LNCAP (cell line): ENCODE results near the gene SLC2A3.

Experiments
- TF ChIP-seq, protein P1 (sequence below): fragments of 450-650 bp; IDR thresholded peaks from 2 replicates; pipeline ENCODE4 v1.5.1; 2017; ENCODE audit warnings: mild to moderate bottlenecking

The SLC2A3 gene

DNA sequence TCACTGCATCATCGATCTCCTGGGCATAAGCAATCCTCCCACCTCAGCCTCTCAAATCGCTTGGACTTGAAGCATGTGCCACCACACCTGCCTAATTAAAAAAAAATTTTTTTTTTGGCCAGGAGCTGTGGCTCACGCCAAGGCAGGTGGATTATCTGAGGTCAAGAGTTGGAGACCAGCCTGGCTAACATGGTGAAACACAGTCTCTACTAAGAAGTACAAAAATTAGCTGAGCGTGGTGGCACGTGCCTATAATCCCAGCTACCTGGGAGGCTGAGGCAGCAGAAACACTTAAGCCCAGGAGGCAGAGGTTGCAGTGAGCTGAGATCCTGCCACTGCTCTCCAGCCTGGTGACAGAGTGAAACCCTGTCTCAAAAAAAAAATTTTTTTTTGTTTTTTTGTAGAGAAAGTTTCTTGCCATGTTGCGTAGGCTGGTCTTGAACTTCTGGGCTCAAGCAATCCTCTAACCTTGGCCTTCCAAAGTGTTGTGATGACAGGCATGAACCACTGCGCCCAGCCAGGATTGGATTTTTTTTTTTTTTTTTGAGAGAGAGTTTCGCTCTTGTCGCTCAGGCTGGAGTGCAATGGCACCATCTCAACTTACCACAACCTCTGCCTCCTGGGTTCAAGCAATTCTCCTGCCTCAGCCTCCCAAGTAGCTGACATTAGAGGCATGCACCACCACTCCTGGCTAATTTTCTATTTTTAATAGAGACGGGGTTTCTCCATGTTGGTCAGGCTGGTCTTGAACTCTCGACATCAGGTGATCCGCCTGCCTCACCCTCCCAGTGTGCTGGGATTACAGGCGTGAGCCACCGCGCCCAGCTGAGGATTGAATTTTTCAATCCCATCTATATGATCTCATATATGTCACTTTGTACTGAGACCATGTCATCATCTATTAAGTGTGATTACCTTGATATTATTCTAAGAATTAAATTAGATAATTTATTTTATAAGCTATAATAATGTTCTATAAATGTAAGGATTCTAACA lies 12.4 kb downstream of the SLC2A3 start:
- TF ChIP-seq, protein P1, sequence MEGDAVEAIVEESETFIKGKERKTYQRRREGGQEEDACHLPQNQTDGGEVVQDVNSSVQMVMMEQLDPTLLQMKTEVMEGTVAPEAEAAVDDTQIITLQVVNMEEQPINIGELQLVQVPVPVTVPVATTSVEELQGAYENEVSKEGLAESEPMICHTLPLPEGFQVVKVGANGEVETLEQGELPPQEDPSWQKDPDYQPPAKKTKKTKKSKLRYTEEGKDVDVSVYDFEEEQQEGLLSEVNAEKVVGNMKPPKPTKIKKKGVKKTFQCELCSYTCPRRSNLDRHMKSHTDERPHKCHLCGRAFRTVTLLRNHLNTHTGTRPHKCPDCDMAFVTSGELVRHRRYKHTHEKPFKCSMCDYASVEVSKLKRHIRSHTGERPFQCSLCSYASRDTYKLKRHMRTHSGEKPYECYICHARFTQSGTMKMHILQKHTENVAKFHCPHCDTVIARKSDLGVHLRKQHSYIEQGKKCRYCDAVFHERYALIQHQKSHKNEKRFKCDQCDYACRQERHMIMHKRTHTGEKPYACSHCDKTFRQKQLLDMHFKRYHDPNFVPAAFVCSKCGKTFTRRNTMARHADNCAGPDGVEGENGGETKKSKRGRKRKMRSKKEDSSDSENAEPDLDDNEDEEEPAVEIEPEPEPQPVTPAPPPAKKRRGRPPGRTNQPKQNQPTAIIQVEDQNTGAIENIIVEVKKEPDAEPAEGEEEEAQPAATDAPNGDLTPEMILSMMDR, result no peak

- TF ChIP-seq, protein P1, result no peak
These were observed 18.4 kb downstream of the SLC2A3 start for GRCh38 chr12:7917392-7918267.

DNA sequence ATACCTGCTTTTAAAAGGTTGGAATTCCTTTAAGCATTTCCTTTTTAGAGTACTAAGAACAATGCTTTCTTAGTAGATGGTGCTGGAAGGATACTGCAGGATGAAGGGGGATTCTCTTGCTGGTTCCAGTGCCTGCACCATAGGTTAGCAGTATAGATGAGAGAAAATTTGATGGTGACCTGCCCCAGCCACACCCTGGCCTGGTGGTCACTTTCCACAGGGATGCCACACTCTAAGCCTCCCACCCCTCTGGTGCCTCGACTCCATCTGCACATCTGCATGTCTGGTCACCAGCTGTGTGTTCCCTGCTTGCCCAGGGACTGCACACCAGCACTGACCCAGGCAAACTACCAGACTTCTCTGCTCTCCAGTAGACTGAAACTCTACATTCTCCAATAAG lies 19.1 kb downstream of the SLC2A3 start:
- TF ChIP-seq, protein P1, result no peak

GRCh38 chr12:7915661-7916403 lies 20.2 kb downstream of the SLC2A3 start:
- TF ChIP-seq, protein P1, result no peak

GRCh38 chr12:7907009-7907408 lies 29.0 kb downstream of the SLC2A3 start:
- TF ChIP-seq, protein P1, result peak; percentile 42; the same call in 1 of the 2 replicates

DNA sequence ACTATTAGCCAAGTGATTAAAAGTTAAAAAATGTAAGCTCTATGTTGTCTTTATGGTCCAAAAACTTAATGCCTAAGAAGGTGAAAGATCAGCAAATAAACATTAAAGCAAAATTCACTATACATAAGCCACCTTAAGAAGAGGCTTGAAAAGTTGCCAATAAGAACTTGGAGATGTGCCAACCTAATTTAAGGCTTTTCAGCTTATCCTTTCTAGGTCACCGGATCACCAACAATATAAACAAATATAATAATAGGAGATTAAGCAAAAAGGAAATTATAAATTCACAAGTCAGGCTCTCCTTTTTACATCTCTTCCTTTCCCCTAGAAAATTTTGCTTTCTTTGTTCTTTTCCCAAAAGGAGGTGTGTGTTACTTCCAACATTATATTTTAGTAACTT lies 30.9 kb downstream of the SLC2A3 start:
- TF ChIP-seq, protein P1, result no peak

GRCh38 chr12:7899755-7900154 lies 36.2 kb downstream of the SLC2A3 start:
- TF ChIP-seq, protein P1, result no peak
